ENCODE results near the gene KLHL7.

DNA sequence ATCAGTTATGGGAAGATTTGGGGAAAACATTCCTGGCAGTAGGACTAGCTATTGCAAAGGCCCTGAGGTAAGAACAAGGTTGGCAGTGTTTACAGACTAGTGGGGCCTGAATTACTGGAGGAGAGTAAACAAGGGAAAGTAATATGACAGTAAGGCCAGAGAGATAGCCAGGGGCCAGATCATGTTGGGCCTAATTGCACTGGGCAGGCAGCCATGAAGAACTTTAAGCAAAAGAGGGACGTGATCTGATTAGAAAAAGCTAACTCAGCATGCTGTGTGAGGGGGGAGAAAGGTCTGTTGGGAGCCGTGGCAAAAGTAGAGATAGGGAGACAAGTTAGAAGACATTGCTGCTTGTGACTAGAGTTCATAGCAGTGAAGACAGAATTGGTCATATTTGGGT is 85.4 kb downstream of the KLHL7 start:
- TF ChIP-seq, protein P1, sequence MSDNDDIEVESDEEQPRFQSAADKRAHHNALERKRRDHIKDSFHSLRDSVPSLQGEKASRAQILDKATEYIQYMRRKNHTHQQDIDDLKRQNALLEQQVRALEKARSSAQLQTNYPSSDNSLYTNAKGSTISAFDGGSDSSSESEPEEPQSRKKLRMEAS (IDR thresholded peaks at IDR 0.05; ENCODE audit: insufficient read depth, insufficient read length), result no peak
- TF ChIP-seq, protein P2, sequence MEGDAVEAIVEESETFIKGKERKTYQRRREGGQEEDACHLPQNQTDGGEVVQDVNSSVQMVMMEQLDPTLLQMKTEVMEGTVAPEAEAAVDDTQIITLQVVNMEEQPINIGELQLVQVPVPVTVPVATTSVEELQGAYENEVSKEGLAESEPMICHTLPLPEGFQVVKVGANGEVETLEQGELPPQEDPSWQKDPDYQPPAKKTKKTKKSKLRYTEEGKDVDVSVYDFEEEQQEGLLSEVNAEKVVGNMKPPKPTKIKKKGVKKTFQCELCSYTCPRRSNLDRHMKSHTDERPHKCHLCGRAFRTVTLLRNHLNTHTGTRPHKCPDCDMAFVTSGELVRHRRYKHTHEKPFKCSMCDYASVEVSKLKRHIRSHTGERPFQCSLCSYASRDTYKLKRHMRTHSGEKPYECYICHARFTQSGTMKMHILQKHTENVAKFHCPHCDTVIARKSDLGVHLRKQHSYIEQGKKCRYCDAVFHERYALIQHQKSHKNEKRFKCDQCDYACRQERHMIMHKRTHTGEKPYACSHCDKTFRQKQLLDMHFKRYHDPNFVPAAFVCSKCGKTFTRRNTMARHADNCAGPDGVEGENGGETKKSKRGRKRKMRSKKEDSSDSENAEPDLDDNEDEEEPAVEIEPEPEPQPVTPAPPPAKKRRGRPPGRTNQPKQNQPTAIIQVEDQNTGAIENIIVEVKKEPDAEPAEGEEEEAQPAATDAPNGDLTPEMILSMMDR (IDR thresholded peaks at IDR 0.05; ENCODE audit: extremely low read depth in 1 of 2, insufficient read depth in 1 of 2, low read depth in 1 of 2, low read length in 2 of 2), result no peak
- TF ChIP-seq JUN (IDR thresholded peaks at IDR 0.05; ENCODE audit: borderline replicate concordance, insufficient read depth, insufficient read length, low read depth) (no peak), POLR2A (IDR thresholded peaks at IDR 0.05; ENCODE audit: low read depth, low read length) (no peak)
